K562 (cell line): ENCODE measurements around the gene ARHGEF7. TPM values are rescaled to one million over a fixed set of nuclear protein-coding genes. Genes with fewer than 3 reads are reported as not detected.

ENCODE experiments used
- ARHGAP35 ChIP-seq: fragments of 450-650 bp; IDR thresholded peaks from 2 replicates; pipeline ENCODE4 v1.6.1; 2018; ENCODE audit not compliant: partially characterized antibody
- IRF2 ChIP-seq: sonication (generic); formaldehyde crosslinking; IDR thresholded peaks from 2 replicates; pipeline ENCODE4 v1.8.1; 2022; ENCODE audit warnings: mild to moderate bottlenecking, missing genetic modification reagents
- JUND ChIP-seq, 2 experiments: IDR thresholded peaks; 2 replicates in 1 of 2; 3 replicates in 1 of 2; pipeline ENCODE4 v1.6.1; 2011; ENCODE audit warnings: borderline replicate concordance in 2 of 2, low read depth in 2 of 2, low read length in 2 of 2, improper control_type of control experiment in 1 of 2, missing biosample characterization in 1 of 2, missing genetic modification characterization in 1 of 2, missing genetic modification reagents in 1 of 2
- LCOR ChIP-seq: sonication (generic); formaldehyde crosslinking; IDR thresholded peaks from 2 replicates; pipeline ENCODE4 v1.8.0; 2022; ENCODE audit warnings: mild to moderate bottlenecking, missing genetic modification reagents
- MXI1 ChIP-seq: IDR thresholded peaks from 2 replicates; pipeline ENCODE4 v1.6.1; 2011; ENCODE audit warnings: low read depth, mild to moderate bottlenecking, improper control_type of control experiment, low read length
- POU5F1 ChIP-seq: fragments of 150-350 bp; IDR thresholded peaks from 2 replicates; pipeline ENCODE4 v1.6.1; 2014; ENCODE audit warnings: borderline replicate concordance, low read length, low read depth, mild to moderate bottlenecking; ENCODE audit not compliant: partially characterized antibody
- PURB ChIP-seq: sonication (generic); formaldehyde crosslinking; IDR thresholded peaks from 2 replicates; pipeline ENCODE4 v1.9.0; 2021; ENCODE audit warnings: low read depth, mild to moderate bottlenecking, missing genetic modification reagents
- ZBTB1 ChIP-seq: sonication (generic); formaldehyde crosslinking; IDR thresholded peaks from 2 replicates; pipeline ENCODE4 v1.8.1; 2023; ENCODE audit warnings: missing genetic modification reagents, low read depth, mild to moderate bottlenecking, borderline replicate concordance
- polyA plus RNA-seq, 8 experiments: library from polyadenylated mRNA; depleted of rRNA in 4 of 8; stranded (reverse) in 5 of 8; unstranded in 3 of 8; fragments of >200 nt; fragmentation: Nextera tagmentation in 2 of 8; fragmentation: Illumina TruSeq in 1 of 8; extraction: Ambion mirVana in 2 of 8; extraction: Trizol in 1 of 8; gene quantifications; 2 replicates each; pipeline versions ENCODE4 v1.2.1 to v1.2.3, GENCODE V29; 2011 to 2014; ENCODE audit warnings: inconsistent platforms in 1 of 8, missing spikeins in 1 of 8
- total RNA-seq, 7 experiments: library from RNA; depleted of rRNA in 6 of 7; stranded (reverse); fragments of >200 nt in 6 of 7; fragmentation: Illumina TruSeq in 2 of 7; extraction: Trizol in 2 of 7; gene quantifications; 2 replicates each; pipeline versions ENCODE4 v1.2.1 to v1.2.3, GENCODE V29; 2011 to 2021; ENCODE audit warnings: low replicate concordance in 1 of 7
- TF ChIP-seq, protein P1 (sequence below), 2 experiments: fragments of 450-650 bp in 1 of 2; sonication (generic) in 1 of 2; formaldehyde crosslinking in 1 of 2; IDR thresholded peaks; 2 replicates each; pipeline versions ENCODE4 v1.7.1 to v1.9.0; 2016 to 2022; ENCODE audit warnings: inconsistent platforms in 1 of 2, mild to moderate bottlenecking in 1 of 2, missing genetic modification reagents in 1 of 2

Gene ARHGEF7
- total and polyA plus RNA-seq, 9 of the 15 experiments (the other 6 are each of a cell fraction or from before 2014, with no cell fraction given): 2.1 to 26.8 (median 17.5) TPM

DNA sequence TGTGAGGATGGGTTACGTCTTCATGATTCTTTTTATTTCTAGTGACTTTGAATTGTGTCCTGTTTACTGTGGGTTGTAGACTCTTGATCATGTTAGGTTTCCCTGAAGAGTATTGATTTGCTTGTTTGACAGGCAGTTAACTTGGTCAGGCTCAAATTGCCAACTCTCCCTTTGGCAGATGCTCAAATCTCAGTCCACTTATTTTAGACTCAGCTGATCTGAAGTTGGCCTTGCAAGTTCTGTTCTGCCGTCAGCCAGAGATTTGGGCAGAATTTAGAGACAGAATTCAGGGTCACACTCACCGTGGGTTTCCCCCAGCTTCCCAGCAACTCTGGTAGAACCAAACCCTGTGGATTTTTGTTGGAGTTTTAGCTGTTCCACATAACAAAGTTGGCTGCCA is 133.7 kb downstream of the ARHGEF7 start (continued):
- no peak for TF ChIP-seq ARHGAP35
- no peak for TF ChIP-seq ZBTB1 (CRISPR knock-in tag)
- TF ChIP-seq, protein P1, sequence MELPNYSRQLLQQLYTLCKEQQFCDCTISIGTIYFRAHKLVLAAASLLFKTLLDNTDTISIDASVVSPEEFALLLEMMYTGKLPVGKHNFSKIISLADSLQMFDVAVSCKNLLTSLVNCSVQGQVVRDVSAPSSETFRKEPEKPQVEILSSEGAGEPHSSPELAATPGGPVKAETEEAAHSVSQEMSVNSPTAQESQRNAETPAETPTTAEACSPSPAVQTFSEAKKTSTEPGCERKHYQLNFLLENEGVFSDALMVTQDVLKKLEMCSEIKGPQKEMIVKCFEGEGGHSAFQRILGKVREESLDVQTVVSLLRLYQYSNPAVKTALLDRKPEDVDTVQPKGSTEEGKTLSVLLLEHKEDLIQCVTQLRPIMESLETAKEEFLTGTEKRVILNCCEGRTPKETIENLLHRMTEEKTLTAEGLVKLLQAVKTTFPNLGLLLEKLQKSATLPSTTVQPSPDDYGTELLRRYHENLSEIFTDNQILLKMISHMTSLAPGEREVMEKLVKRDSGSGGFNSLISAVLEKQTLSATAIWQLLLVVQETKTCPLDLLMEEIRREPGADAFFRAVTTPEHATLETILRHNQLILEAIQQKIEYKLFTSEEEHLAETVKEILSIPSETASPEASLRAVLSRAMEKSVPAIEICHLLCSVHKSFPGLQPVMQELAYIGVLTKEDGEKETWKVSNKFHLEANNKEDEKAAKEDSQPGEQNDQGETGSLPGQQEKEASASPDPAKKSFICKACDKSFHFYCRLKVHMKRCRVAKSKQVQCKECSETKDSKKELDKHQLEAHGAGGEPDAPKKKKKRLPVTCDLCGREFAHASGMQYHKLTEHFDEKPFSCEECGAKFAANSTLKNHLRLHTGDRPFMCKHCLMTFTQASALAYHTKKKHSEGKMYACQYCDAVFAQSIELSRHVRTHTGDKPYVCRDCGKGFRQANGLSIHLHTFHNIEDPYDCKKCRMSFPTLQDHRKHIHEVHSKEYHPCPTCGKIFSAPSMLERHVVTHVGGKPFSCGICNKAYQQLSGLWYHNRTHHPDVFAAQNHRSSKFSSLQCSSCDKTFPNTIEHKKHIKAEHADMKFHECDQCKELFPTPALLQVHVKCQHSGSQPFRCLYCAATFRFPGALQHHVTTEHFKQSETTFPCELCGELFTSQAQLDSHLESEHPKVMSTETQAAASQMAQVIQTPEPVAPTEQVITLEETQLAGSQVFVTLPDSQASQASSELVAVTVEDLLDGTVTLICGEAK (IDR thresholded peaks at IDR 0.05): no peak
- TF ChIP-seq, protein P1 (CRISPR knock-in tag; IDR thresholded peaks at IDR 0.05): no peak
- no peak for TF ChIP-seq JUND (IDR thresholded peaks at IDR 0.05; ENCODE audit: borderline replicate concordance, low read depth, low read length)
- no peak for TF ChIP-seq JUND (tag; IDR thresholded peaks at IDR 0.05; ENCODE audit: borderline replicate concordance, low read depth, low read length)
- no peak for TF ChIP-seq IRF2
- no peak for TF ChIP-seq LCOR (CRISPR knock-in tag)
- no peak for TF ChIP-seq PURB (CRISPR knock-in tag)
- TF ChIP-seq POU5F1: no peak
- TF ChIP-seq MXI1: no peak
